NCI-H128 (cell line): ENCODE measurements around the gene ORAI1.
"Not testable (repeated sequence)": the region's sequence is repeated elsewhere in the genome, so short reads cannot be mapped to it uniquely, and the experiment has no call there.

Source experiments
- DNase-seq: peaks from one replicate; lab custom pipeline; 2025; ENCODE audit not compliant: unreplicated experiment; lab: John Stamatoyannopoulos, UW

ORAI1 gene

GRCh38 chr12:121626087-121626852, at the start of gene ORAI1:
Gene ORAI1, plus strand, starts transcription at chr12:121626530.
- peak; percentile 85 for DNase-seq

DNA sequence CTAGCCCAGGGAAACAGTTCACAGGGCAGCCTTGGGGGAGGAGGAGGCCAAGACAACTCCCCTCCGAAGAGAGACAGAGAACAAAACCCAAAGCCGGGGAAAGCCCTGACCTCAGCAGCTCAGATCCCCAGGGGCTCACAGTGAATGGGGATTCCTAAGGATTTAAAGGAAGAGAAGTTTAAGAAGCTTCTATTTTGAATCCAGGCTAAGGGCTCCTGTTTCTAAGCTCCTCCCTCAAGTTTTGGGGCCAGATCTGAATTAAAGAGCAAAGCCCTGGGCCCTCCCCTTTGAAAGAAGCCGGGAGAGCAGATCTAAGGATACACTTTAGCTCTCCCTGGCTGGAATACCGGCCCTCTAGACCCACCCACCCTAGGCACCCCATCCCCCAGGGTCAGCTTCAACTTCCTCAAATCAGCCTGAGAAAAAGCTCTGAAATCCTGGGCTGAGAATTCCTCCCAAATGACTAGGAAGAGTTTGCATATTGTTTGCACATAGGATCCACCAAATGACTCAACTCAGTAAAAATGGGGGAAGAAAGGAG, 49.4 kb upstream of the ORAI1 start:
- no peak for DNase-seq

DNA sequence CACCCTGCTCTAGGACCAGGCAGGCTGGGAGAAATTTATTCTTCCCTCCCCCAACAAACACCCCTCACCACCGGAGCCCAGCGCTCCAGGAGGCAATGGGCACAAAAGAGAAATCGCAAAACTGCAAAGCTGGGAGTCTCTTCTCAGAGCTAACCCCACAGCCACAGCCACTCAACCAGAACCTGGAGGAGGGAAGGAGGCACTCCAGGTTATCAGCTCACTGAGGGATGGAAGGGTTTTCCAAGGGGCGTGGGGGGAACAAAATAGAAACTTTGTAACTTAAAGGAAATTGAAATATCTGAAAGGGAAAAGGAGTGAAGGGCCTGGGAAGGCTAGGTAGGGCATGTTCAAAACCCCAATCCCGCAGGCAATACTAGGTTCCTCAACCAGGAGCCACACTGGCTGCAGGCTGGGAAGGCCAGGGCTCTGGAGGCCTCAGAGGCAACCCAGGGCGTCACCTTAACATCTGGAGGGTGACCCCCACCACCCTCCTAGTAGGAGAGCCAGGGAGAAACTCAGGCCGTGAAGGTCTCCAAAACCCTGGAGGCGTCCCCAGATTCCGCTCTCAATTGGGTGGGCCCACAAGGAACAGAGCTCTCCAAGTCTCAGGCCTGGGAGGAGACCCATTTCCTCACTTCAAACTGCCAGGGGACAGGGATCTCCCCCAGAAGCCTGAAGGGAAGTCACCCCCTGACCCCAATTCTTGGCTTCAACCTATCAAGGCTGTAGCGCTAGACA, 48.7 kb upstream of the ORAI1 start:
- no peak for DNase-seq

DNA sequence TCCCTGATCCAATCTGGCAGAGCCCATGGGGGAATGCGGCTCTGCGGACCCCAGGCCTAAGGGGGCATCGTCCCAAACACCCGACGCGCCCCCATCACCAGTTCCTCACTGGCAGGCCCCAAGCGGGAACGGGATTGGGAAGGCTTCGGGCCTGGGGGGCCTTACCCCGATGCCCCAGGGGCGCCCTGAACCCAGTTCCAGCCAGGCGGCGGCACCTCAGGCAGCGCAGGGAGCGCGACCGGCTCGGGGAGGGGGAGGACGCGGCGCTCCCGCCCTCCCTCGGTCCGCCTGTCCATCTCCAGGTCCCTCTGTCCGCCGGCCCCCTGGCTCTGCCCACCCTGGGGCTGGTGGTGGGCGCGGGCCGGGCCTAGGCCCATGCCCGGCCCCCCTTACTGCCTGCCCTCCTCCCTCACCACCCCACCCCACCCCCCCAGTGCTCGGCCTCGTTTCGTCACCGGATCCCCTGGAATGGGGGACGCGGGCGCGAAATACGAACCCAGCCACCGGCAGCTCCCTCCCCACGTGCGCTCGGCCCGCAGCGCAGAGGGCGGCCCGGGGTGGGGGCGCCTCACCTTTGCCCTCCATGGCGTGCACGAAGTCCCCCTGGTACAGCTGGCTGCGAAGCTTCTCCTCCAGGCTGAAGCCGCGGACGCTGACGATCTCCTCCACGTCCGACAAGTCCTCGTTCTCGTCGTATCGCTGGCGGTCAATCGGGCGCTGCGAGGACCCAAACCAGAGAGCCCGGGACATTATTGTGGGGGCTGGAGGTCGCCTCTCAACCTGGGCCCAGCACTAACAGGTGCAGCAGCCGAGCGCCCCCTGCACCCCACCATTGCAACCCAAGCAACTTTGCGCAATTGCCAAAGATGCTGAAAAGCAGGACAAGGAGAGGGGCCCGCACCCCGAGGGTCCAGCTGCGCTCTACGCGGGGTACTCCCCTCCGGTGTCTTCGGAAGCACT, 47.8 kb upstream of the ORAI1 start:
- no peak for DNase-seq

GRCh38 chr12:121579190-121579791, 47.0 kb upstream of the ORAI1 start:
- no peak for DNase-seq

- peak; percentile 60 for DNase-seq
These were observed 46.1 kb upstream of the ORAI1 start for GRCh38 chr12:121579981-121580868.

- DNase-seq: no peak
These were observed 45.2 kb upstream of the ORAI1 start, which contains the start of gene KDM2B for GRCh38 chr12:121580959-121581685. Gene KDM2B, minus strand, starts transcription at chr12:121581023. Its CDS starts 112 bp downstream, at chr12:121580911.

GRCh38 chr12:121581686-121582429, 44.5 kb upstream of the ORAI1 start:
- DNase-seq: no peak

GRCh38 chr12:121582583-121583333, 43.6 kb upstream of the ORAI1 start:
- no peak for DNase-seq

DNA sequence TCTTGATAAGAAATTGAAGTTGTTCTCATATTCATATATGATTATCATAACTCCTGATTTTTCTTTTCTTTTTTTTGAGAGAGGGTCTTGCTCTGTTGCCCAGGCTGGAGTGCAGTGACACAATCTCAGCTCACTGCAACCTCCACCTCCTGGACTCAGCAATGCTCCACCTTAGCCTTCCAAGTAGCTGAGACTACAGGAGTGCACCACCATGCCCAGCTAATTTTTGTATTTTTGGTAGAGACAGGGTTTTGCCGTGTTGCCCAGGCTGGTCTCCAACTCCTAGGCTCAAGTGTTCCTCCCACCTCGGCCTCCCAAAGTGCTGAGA, 43.0 kb upstream of the ORAI1 start:
- not testable (repeated sequence) for DNase-seq

- DNase-seq: not testable (repeated sequence)
These were observed 41.4 kb upstream of the ORAI1 start for GRCh38 chr12:121584885-121585284.

DNA sequence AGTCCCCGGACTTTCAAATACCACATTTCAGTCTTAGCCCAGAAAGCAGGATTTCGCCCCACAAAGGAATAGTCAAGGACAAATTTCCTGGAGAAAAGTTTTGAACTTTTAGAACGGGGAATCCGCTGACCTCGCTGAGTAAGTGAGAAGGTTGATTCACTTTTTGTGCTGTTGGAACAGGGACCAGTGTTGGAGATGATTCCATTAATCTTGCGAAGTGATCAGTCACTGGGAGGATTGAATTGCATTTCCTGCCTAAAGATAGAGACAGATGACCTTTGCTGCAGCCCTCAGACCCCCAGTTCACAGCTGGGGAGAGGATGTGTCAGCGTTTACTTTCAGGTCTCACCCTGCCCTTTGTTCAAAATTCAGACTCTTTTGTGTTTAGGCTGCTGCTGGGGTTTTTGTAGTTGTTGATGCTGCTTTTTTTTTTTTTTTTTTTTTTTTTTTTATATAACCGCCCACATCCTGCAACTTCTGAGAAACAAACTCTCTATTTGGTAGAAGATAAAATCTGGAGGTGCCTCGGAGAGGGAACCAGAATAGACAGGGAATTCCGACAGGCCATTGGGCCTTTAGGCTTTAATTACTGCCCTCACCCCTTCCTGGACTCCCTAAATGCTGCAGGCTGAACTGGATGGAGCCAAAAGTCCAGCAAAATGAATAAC, 35.7 kb upstream of the ORAI1 start:
- no peak for DNase-seq

DNA sequence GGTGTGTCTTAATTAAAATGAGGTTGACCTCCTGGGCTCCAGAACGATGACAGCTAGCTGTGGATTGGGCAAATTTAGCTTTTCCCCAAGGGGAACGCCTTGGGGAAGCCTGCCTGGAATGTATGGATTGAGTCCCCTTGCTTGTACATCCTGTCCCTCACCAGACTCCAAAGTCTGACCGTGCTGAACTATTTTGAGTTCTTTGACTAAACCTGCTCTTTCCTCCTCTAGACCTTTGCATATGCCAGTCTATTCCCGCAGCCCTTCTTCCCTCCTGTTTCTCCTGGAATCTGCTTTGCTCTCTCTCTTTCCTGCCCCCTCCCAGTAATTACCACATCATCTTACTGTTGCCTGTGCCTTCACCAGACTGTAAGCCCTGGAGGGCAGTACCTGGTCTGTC, 34.0 kb upstream of the ORAI1 start:
- no peak for DNase-seq

GRCh38 chr12:121595520-121595919, 30.8 kb upstream of the ORAI1 start:
- no peak for DNase-seq

DNA sequence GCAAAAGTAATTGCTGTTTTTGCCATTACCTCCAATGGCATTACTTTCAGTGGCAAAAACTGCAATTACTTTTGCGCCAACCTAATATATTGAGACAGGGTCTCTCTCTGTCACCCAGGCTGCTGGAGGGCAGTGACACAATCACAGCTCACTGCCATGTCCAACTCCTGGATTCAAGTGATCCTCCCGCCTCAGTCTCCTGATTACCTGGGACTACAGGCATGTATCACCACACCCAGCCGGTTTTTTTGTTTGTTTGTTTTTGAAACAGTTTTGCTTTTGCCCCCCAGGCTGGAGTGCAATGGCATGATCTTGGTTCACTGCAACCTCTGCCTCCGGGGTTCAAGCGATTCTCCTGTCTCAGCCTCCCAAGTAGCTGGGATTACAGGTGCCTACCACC, 29.8 kb upstream of the ORAI1 start:
- DNase-seq: no peak

DNA sequence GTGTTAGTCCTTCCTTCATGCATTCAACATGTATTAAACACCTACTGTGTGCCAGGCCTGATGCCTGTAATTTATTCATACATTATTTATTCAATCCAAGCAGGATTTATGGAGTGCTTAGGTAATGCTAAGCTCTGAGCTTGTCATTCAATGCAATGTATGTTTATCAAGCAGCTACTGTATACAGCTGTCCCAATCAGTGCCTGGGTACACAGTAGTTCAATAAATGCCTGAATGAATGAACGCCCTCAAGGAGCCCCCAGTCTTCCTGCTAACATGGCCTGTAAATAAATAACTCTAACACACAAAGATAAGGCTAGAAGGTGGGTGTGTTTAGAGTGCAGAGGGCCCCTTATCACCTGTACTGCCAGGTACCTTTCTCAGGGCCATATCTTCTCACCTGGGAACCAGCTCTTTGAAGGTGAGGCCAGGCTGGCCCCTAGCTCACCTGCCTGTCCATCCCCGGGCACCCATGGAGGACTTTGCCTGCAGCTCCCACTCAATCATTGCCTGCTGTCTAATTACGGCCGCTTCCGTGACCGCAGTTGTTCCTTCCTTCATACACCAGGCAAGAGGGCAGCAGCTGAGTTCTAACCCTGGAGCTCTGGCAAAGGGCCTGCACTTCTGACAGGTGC, 25.5 kb upstream of the ORAI1 start:
- DNase-seq: no peak

- DNase-seq: no peak
These were observed 23.6 kb upstream of the ORAI1 start for GRCh38 chr12:121602766-121603165.
